Left ventricle myocardium inferior (tissue), 1 donor: Measurements from ENCODE around the gene SPHKAP. TPM values are rescaled to one million over a fixed set of nuclear protein-coding genes. Genes with fewer than 3 reads are reported as not detected.

Experiments
- DNase-seq: peaks from one replicate; pipeline ENCODE4 v3.0.0-alpha.2; 2020
- H3K27ac ChIP-seq: fragments of 200-600 bp; replicated peaks from 2 replicates; pipeline ENCODE4 v1.8.0; 2021
- H3K27me3 ChIP-seq: fragments of 200-600 bp; 2 replicates; pipeline ENCODE4 v1.8.0; 2021; ENCODE audit warnings: low read depth
- H3K36me3 ChIP-seq: fragments of 200-600 bp; 2 replicates; pipeline ENCODE4 v1.8.0; 2021
- H3K4me1 ChIP-seq: fragments of 200-600 bp; 2 replicates; pipeline ENCODE4 v1.8.0; 2021
- H3K4me3 ChIP-seq: fragments of 200-600 bp; 2 replicates; pipeline ENCODE4 v1.8.0; 2021; ENCODE audit warnings: mild to moderate bottlenecking, moderate library complexity
- H3K9me3 ChIP-seq: fragments of 200-600 bp; replicated peaks from 2 replicates; pipeline ENCODE4 v1.8.0; 2021
- intact Hi-C: fragments of 100-400 bp; cut with micrococcal nuclease; formaldehyde crosslinking; loops from one replicate; pipeline ENCODE4 v1.11.0; 2022
- total RNA-seq: library from RNA; stranded (reverse); fragmentation: NEBNext Ultra II Directional; extraction: Animal tissue kit (Norgen Biotek cat#: 25700); gene quantifications from one replicate; pipeline ENCODE4 v1.2.1, GENCODE V29; 2021
- TF ChIP-seq, protein P1 (sequence below): fragments of 200-600 bp; IDR thresholded peaks from 2 replicates; pipeline ENCODE4 v1.8.0; 2021; ENCODE audit warnings: antibody characterized with exemption, mild to moderate bottlenecking, borderline replicate concordance
- donor health status: DM: no; HTN: yes; CAD: no; lungs with severe emphysema.

SPHKAP gene
- total RNA-seq, 1 donor from 2014 or later = 100 TPM

DNA sequence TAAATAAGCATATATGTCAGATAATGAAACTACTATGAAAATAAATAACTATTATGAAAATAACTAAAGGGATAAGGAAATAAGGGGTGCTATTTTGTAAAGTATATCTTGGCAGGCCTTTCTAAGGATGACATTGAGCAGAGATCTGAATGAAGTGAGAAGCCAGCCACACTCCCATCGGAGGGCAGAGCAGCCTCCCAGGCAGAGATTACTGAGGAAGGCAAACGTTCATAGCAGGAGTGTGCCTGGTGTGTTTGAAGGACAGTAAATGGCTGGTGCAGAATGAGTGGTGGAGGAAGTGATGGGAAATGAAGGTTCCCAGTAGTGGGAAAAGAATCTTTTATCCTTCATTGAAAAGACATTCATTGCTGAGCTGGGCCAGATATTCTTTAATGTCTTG, 62.5 kb downstream of the SPHKAP start:
- Histone ChIP-seq H3K27me3 (no peaks in the 10 kb centered on the region), H3K27ac (no peak overlapping the region), H3K9me3 (no peaks in the 10 kb centered on the region), H3K4me3 (no peak overlapping the region), H3K36me3 (no peaks in the 10 kb centered on the region), H3K4me1 (peaks cover 28% of the 10 kb centered on the region)
- no peak for DNase-seq
- intact Hi-C loops = no loop called here
- TF ChIP-seq, protein P1, sequence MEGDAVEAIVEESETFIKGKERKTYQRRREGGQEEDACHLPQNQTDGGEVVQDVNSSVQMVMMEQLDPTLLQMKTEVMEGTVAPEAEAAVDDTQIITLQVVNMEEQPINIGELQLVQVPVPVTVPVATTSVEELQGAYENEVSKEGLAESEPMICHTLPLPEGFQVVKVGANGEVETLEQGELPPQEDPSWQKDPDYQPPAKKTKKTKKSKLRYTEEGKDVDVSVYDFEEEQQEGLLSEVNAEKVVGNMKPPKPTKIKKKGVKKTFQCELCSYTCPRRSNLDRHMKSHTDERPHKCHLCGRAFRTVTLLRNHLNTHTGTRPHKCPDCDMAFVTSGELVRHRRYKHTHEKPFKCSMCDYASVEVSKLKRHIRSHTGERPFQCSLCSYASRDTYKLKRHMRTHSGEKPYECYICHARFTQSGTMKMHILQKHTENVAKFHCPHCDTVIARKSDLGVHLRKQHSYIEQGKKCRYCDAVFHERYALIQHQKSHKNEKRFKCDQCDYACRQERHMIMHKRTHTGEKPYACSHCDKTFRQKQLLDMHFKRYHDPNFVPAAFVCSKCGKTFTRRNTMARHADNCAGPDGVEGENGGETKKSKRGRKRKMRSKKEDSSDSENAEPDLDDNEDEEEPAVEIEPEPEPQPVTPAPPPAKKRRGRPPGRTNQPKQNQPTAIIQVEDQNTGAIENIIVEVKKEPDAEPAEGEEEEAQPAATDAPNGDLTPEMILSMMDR = no peak

DNA sequence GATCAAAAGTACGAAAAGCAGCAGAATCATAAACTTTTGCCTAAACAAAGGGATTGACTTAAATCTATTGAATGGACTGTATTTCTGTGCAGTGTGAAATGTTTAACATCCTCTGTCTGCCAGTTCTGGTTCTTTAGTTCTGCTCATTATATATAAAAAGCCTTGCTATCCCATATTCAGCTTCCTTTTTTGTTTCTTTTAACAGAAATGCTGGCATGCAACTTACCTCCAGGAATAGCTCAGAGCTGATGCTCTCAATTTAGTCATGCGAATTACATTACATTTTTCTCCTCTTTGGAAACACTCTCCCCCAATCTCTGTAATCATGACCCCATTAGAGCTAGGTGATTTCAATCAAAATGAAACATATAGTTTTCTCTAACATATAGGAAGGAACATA, 73.6 kb downstream of the SPHKAP start:
- Histone ChIP-seq H3K4me3 (no peak overlapping the region), H3K9me3 (no peaks in the 10 kb centered on the region), H3K27me3 (no peaks in the 10 kb centered on the region), H3K36me3 (no peaks in the 10 kb centered on the region), H3K27ac (no peak overlapping the region), H3K4me1 (no peaks in the 10 kb centered on the region)
- TF ChIP-seq, protein P1 = no peak
- no peak for DNase-seq
- intact Hi-C loops = no loop called here

DNA sequence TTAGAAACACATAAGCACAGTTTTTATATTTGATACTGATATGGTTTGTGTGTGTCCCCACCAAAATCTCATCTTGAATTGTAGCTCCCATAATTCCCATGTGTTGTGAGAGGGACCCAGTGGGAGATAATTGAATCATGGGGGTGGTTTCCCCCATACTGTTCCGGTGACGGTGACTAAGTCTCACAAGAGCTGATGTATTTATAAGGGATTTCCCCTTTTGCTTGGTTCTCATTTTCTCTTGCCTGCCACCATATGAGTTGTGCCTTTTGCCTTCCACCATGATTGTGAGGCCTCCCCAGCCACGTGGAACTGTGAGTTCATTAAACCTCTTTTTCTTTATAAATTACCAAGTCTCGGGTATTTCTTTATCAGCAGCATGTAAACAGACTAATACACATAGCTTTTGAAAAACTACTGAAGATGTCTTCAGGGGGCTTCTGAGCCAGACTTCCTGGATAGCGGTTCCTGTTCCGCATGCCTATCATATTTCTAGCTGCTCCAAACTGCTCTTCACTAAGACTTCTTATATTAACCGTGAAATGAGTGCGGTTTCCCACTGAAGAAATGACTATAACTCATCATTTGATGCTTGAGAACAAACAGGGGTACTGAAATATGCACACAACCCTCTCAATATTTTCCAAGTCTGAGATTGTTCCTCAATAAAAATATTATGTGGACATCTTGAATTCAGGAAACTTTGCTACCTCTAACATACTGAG, 75.8 kb downstream of the SPHKAP start:
- TF ChIP-seq, protein P1 = no peak
- no peaks in the 10 kb centered on the region for H3K4me1 ChIP-seq
- H3K9me3 ChIP-seq = no peaks in the 10 kb centered on the region
- intact Hi-C loops = no loop called here
- H3K36me3 ChIP-seq = no peaks in the 10 kb centered on the region
- DNase-seq = no peak
- H3K4me3 ChIP-seq = no peak overlapping the region
- H3K27ac ChIP-seq = no peak overlapping the region
- no peaks in the 10 kb centered on the region for H3K27me3 ChIP-seq

DNA sequence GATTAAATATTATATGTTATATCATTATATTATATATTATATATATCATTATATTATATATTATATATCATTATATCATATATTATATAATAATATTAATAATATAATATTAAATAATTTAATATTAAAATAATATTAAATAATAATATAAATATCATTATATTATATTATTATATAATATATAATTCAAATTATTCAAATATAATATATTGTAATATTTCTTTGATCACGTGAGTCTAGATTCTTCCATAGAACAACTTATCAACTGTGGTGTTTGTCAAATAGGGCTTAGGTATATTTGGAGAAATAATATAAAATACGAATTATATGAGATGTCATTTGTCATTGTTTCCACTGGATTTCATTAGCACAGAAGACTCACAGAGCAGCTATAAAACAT, 77.3 kb downstream of the SPHKAP start:
- intact Hi-C loops = no loop called here
- Histone ChIP-seq H3K4me3 (no peak overlapping the region), H3K27ac (no peak overlapping the region), H3K36me3 (peaks cover 2% of the 10 kb centered on the region), H3K4me1 (no peaks in the 10 kb centered on the region), H3K27me3 (no peaks in the 10 kb centered on the region), H3K9me3 (peaks cover 10% of the 10 kb centered on the region)
- no peak for DNase-seq
- TF ChIP-seq, protein P1 = no peak

DNA sequence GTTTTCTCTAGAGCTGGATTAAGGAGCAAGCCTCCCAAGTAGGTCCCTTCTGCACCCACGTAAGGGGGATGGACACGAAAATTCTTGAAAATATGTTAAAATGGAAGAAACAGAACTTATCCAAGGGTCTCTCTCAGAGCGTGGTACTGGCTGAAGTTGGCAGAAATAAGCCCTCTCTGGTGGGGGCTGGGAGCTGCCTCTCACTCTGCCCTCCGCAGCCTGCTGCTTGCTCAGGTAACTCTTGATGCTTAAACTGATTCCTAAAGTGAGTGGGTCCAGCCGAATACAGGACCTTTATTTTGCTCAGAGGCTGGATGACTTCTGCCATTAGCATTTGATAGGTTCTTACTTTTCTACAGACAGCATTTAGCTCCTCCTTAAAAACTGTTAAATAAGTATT, 78.1 kb downstream of the SPHKAP start:
- Histone ChIP-seq H3K27me3 (no peaks in the 10 kb centered on the region), H3K27ac (no peak overlapping the region), H3K4me1 (no peaks in the 10 kb centered on the region), H3K9me3 (peaks cover 19% of the 10 kb centered on the region), H3K4me3 (no peak overlapping the region), H3K36me3 (peaks cover 6% of the 10 kb centered on the region)
- intact Hi-C loops = no loop called here
- no peak for DNase-seq
- TF ChIP-seq, protein P1 = no peak
